Spleen (tissue), 7 donors: ENCODE measurements around the gene SYT14.

Source experiments
- CTCF ChIP-seq, 11 experiments: fragments of 200-600 bp in 7 of 11; fragments of 450-650 bp in 4 of 11; sonication (generic) in 4 of 11; IDR thresholded peaks in 8 of 11; conservative IDR thresholded peaks in 3 of 11; 1 replicate in 7 of 11; 2 replicates in 4 of 11; pipeline versions ENCODE4 v1.4.0 to v1.8.0; 2016 to 2021; ENCODE audit warnings: antibody characterized with exemption in 11 of 11, inconsistent platforms in 4 of 11, mild to moderate bottlenecking in 1 of 11
- POLR2A ChIP-seq, 3 donors: fragments of 450-650 bp; IDR thresholded peaks; one replicate each; pipeline ENCODE4 v1.5.1; 2017; ENCODE audit warnings: antibody characterized with exemption in 3 of 3, mild to moderate bottlenecking in 1 of 3
- POLR2AphosphoS5 ChIP-seq, 3 donors: sonication (generic); formaldehyde crosslinking; IDR thresholded peaks; one replicate each; pipeline ENCODE4 v1.5.1; 2017; ENCODE audit warnings: antibody characterized with exemption in 3 of 3
- donor health status: DM: no; HTN: no; CAD: no; lungs with moderate emphysema.
- donor health status: DM: no; HTN: no; CAD: no.
- donor health status: DM: no; HTN: no; CAD: no.

- TF ChIP-seq CTCF (IDR thresholded peaks at IDR 0.05 in 8 of 11, conservative IDR thresholded peaks at IDR 0.05 in 3 of 11): no peak
- TF ChIP-seq POLR2AphosphoS5 (IDR thresholded peaks at IDR 0.05): no peak
- no peak for TF ChIP-seq POLR2A (IDR thresholded peaks at IDR 0.05)
Observed at GRCh38 chr1:210003501-210003900, 65.5 kb downstream of the SYT14 start.
